ENCODE measurements around the gene MRPL14.

MRPL14 gene

GRCh38 chr6:44109212-44109611 is 18.0 kb downstream of the MRPL14 start:
- Histone ChIP-seq H3K4me2 (ENCODE audit: low read length) (no peak overlapping the region), H3K79me2 (ENCODE audit: control insufficient read depth, low read length) (peaks cover 7% of the 10 kb centered on the region), H3F3A (ENCODE audit: control insufficient read depth, insufficient read depth) (no peaks in the 10 kb centered on the region), H3K36me3 (ENCODE audit: control insufficient read depth, low read length) (peaks cover 88% of the 10 kb centered on the region), H3K9me2 (replicated peaks; ENCODE audit: control insufficient read depth, low read length) (no peaks in the 10 kb centered on the region), H4K20me1 (ENCODE audit: control insufficient read depth, insufficient read depth, low read depth, low read length) (peaks cover 4% of the 10 kb centered on the region), H3K27me3 (ENCODE audit: control insufficient read depth, low read length) (no peaks in the 10 kb centered on the region), H3K4me3 (ENCODE audit: low read length) (no peak overlapping the region), H3K9me3 (ENCODE audit: control insufficient read depth, insufficient read depth, low read length) (no peaks in the 10 kb centered on the region), H3K4me1 (ENCODE audit: control insufficient read depth, low read length) (peaks cover 5% of the 10 kb centered on the region; the same call in 1 of the 2 replicates), H3K27ac (ENCODE audit: low read depth, low read length) (no peak overlapping the region)
- no peak for TF ChIP-seq EZH2phosphoT487 (IDR thresholded peaks at IDR 0.05; ENCODE audit: borderline replicate concordance, low read length)

- Histone ChIP-seq H3K9me3 (ENCODE audit: control insufficient read depth, insufficient read depth, low read length) (no peaks in the 10 kb centered on the region), H3K4me1 (ENCODE audit: control insufficient read depth, low read length) (peaks cover 5% of the 10 kb centered on the region; the same call in 1 of the 2 replicates), H3K27ac (ENCODE audit: low read depth, low read length) (no peak overlapping the region), H3K4me3 (ENCODE audit: low read length) (no peak overlapping the region), H3F3A (ENCODE audit: control insufficient read depth, insufficient read depth) (no peaks in the 10 kb centered on the region), H4K20me1 (ENCODE audit: control insufficient read depth, insufficient read depth, low read depth, low read length) (peaks cover 4% of the 10 kb centered on the region), H3K4me2 (ENCODE audit: low read length) (no peak overlapping the region), H3K9me2 (replicated peaks; ENCODE audit: control insufficient read depth, low read length) (no peaks in the 10 kb centered on the region), H3K79me2 (ENCODE audit: control insufficient read depth, low read length) (peaks cover 7% of the 10 kb centered on the region), H3K27me3 (ENCODE audit: control insufficient read depth, low read length) (no peaks in the 10 kb centered on the region), H3K36me3 (ENCODE audit: control insufficient read depth, low read length) (peaks cover 88% of the 10 kb centered on the region)
- no peak for TF ChIP-seq CTCF (IDR thresholded peaks at IDR 0.05; ENCODE audit: low read depth, low read length, poor library complexity, severe bottlenecking)
These were observed 18.8 kb downstream of the MRPL14 start for GRCh38 chr6:44108471-44108870.

DNA sequence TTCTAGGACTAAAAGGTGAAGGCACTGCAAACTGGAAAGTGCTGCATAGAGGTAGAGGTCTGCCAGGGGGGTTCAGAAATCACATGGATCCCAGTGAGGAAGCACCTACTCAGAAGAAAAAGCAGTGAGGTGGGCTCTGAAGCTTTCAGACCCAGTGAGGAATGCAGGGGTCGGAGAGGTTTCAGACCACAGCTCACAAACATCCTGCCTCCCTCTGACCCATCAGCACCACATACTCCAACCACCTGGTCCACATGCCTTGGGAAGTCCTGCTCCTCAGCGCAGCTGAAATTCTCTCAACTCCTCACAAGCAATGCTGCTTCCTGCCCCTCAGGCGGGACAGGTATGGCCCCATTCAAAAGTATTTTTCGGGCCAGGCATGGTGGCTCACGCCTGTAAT is 20.2 kb downstream of the MRPL14 start:
- peaks cover 7% of the 10 kb centered on the region for H3K79me2 ChIP-seq (ENCODE audit: control insufficient read depth, low read length)
- H3K4me3 ChIP-seq (ENCODE audit: low read length), result no peak overlapping the region
- peaks cover 4% of the 10 kb centered on the region for H4K20me1 ChIP-seq (ENCODE audit: control insufficient read depth, insufficient read depth, low read depth, low read length)
- H3K36me3 ChIP-seq (ENCODE audit: control insufficient read depth, low read length), result peaks cover 78% of the 10 kb centered on the region
- H3K9me2 ChIP-seq (replicated peaks; ENCODE audit: control insufficient read depth, low read length), result no peaks in the 10 kb centered on the region
- no peak for TF ChIP-seq EZH2phosphoT487 (IDR thresholded peaks at IDR 0.05; ENCODE audit: borderline replicate concordance, low read length)
- TF ChIP-seq CTCF (IDR thresholded peaks at IDR 0.05; ENCODE audit: low read depth, low read length, poor library complexity, severe bottlenecking), result no peak
- H3K4me1 ChIP-seq (ENCODE audit: control insufficient read depth, low read length), result peaks cover under 1% of the 10 kb centered on the region; the same call in 1 of the 2 replicates
- H3K27me3 ChIP-seq (ENCODE audit: control insufficient read depth, low read length), result no peaks in the 10 kb centered on the region
- no peaks in the 10 kb centered on the region for H3F3A ChIP-seq (ENCODE audit: control insufficient read depth, insufficient read depth)
- no peaks in the 10 kb centered on the region for H3K9me3 ChIP-seq (ENCODE audit: control insufficient read depth, insufficient read depth, low read length)
- H3K27ac ChIP-seq (ENCODE audit: low read depth, low read length), result no peak overlapping the region
- no peak overlapping the region for H3K4me2 ChIP-seq (ENCODE audit: low read length)

DNA sequence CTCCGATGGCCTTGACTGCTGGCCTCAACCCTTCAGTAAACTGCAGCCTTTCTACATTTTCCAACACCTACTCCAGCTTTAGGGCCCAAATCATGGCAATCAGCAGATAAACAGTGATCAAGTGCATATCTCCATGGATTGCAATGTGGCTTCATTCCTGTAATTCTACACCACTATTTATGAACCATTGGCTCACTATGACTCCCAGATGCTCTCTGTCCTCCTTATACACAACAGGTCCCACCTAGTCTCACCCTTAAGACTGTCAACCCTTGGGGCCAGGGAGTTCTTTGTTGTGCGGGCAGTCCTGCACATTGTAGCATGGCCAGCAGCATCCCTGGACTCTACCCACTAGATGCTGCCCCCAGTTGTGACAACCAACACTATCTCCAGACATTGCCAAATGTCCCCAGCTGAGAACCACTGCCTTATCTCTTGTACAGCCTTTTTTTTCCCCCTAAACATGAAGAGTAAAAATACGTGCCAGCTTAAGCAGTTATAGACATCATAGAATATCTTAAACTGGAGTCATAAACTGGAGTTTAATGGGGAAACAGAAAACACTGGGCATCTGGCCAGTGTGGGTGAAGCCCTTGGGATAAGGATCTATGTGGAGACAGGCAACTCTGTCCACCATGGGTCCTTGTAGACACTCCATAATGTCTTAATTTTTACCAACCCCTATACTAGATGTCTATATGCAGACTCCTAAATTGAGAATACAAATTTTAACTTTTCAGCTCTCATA is 21.1 kb downstream of the MRPL14 start:
- Histone ChIP-seq H3F3A (ENCODE audit: control insufficient read depth, insufficient read depth) (no peaks in the 10 kb centered on the region), H3K4me3 (ENCODE audit: low read length) (no peak overlapping the region), H3K79me2 (ENCODE audit: control insufficient read depth, low read length) (peaks cover 7% of the 10 kb centered on the region), H3K9me3 (ENCODE audit: control insufficient read depth, insufficient read depth, low read length) (no peaks in the 10 kb centered on the region), H3K4me2 (ENCODE audit: low read length) (no peak overlapping the region), H3K27ac (ENCODE audit: low read depth, low read length) (no peak overlapping the region), H3K4me1 (ENCODE audit: control insufficient read depth, low read length) (no peaks in the 10 kb centered on the region), H3K36me3 (ENCODE audit: control insufficient read depth, low read length) (peaks cover 72% of the 10 kb centered on the region), H3K27me3 (ENCODE audit: control insufficient read depth, low read length) (no peaks in the 10 kb centered on the region), H4K20me1 (ENCODE audit: control insufficient read depth, insufficient read depth, low read depth, low read length) (no peaks in the 10 kb centered on the region; the same call in none of the 2 replicates), H3K9me2 (replicated peaks; ENCODE audit: control insufficient read depth, low read length) (no peaks in the 10 kb centered on the region)
- TF ChIP-seq EZH2phosphoT487 (IDR thresholded peaks at IDR 0.05; ENCODE audit: borderline replicate concordance, low read length), result no peak
- no peak for TF ChIP-seq CTCF (IDR thresholded peaks at IDR 0.05; ENCODE audit: low read depth, low read length, poor library complexity, severe bottlenecking)
